ENCODE results near the gene KRTAP4-6.
"Not testable (repeated sequence)": the region's sequence is repeated elsewhere in the genome, so short reads cannot be mapped to it uniquely, and the experiment has no call there.

The KRTAP4-6 gene

GRCh38 chr17:41147531-41148204 is 7.3 kb upstream of the KRTAP4-6 start:
- DNase-seq (ENCODE audit: low read depth) = no peak

GRCh38 chr17:41145261-41145660 is 4.9 kb upstream of the KRTAP4-6 start:
- DNase-seq (ENCODE audit: low read depth) = no peak

- no peak for DNase-seq (ENCODE audit: low read depth)
Observed at GRCh38 chr17:41144846-41145245, 4.5 kb upstream of the KRTAP4-6 start.

- DNase-seq (ENCODE audit: low read depth) = no peak
Observed at GRCh38 chr17:41141361-41141760, 1.0 kb upstream of the KRTAP4-6 start.

GRCh38 chr17:41139865-41140264 is 479 bp downstream of the KRTAP4-6 start:
- DNase-seq (ENCODE audit: low read depth) = not testable (repeated sequence)

- no peak for DNase-seq (ENCODE audit: low read depth)
Observed at GRCh38 chr17:41133880-41134735, 6.2 kb downstream of the KRTAP4-6 start.

GRCh38 chr17:41131979-41132378 is 8.4 kb downstream of the KRTAP4-6 start:
- no peak for DNase-seq (ENCODE audit: low read depth)

GRCh38 chr17:41127371-41127770 is 13.0 kb downstream of the KRTAP4-6 start:
- DNase-seq (ENCODE audit: low read depth) = no peak

- no peak for DNase-seq (ENCODE audit: low read depth)
Observed at GRCh38 chr17:41126412-41126811, 13.9 kb downstream of the KRTAP4-6 start.

GRCh38 chr17:41125064-41125463 is 15.3 kb downstream of the KRTAP4-6 start:
- DNase-seq (ENCODE audit: low read depth) = no peak

- DNase-seq (ENCODE audit: low read depth) = not testable (repeated sequence)
Observed at GRCh38 chr17:41123991-41124371, 16.4 kb downstream of the KRTAP4-6 start, which contains the start of gene KRTAP4-12. Gene KRTAP4-12 (minus strand): TSS chr17:41124182. CDS start chr17:41124122, 60 bp downstream.

- DNase-seq (ENCODE audit: low read depth) = not testable (repeated sequence)
Observed at GRCh38 chr17:41123292-41123990, 16.9 kb downstream of the KRTAP4-6 start.

- no peak for DNase-seq (ENCODE audit: low read depth)
Observed at GRCh38 chr17:41121742-41122141, 18.6 kb downstream of the KRTAP4-6 start.

- DNase-seq (ENCODE audit: low read depth) = not testable (repeated sequence)
Observed at GRCh38 chr17:41119696-41120690, 20.4 kb downstream of the KRTAP4-6 start.

GRCh38 chr17:41118721-41119120 is 21.6 kb downstream of the KRTAP4-6 start:
- no peak for DNase-seq (ENCODE audit: low read depth)

GRCh38 chr17:41117846-41118386 is 22.4 kb downstream of the KRTAP4-6 start, which contains the start of gene KRTAP4-11:
Gene KRTAP4-11 (minus strand): TSS chr17:41118373. CDS start chr17:41118315, 58 bp downstream.
- DNase-seq (ENCODE audit: low read depth) = not testable (repeated sequence)

- no peak for DNase-seq (ENCODE audit: low read depth)
Observed at GRCh38 chr17:41116297-41116696, 24.0 kb downstream of the KRTAP4-6 start.

- no peak for DNase-seq (ENCODE audit: low read depth)
Observed at GRCh38 chr17:41111151-41111885, 29.0 kb downstream of the KRTAP4-6 start.

GRCh38 chr17:41108728-41109386 is 31.5 kb downstream of the KRTAP4-6 start:
- DNase-seq (ENCODE audit: low read depth) = not testable (repeated sequence)
